GM12878 (cell line): Measurements from ENCODE around the gene DENND4C. TPM values are rescaled to one million over a fixed set of nuclear protein-coding genes. Genes with fewer than 3 reads are reported as not detected.

Source experiments
- ATAC-seq: fragments of 200-7000 bp; cut with Tn5 transposase; 3 replicates; pipeline ENCODE4 v1.9.1; 2020; ENCODE audit warnings: mild to moderate bottlenecking, moderate library complexity
- BruUV-seq: library from RNA; stranded (reverse); fragments of 400-500 nt; replicated peaks from 2 replicates; lab custom pipeline; 2021; lab: Mats Ljungman, UMichigan
- CTCF ChIA-PET: fragments of 300-600 bp; sonication (Branson Sonifier 250); formaldehyde crosslinking; extraction: SDS; loops from one replicate; lab custom pipeline; 2021; ENCODE audit warnings: inconsistent platforms; lab: Yijun Ruan, JAX
- POLR2A ChIA-PET: fragments of 350-600 bp; formaldehyde crosslinking; extraction: SDS; loops from one replicate; lab custom pipeline; 2021; ENCODE audit warnings: inconsistent platforms; lab: Charles Lee
- RAD21 ChIA-PET: fragments of 300-600 bp; sonication (Branson Sonifier 250); formaldehyde crosslinking; loops from one replicate; lab custom pipeline; 2023; ENCODE audit warnings: antibody characterized with exemption; ENCODE audit not compliant: unreplicated experiment; lab: Charles Lee
- SMC1A ChIA-PET: fragments of 300-600 bp; sonication (Branson Sonifier 250); formaldehyde crosslinking; loops from one replicate; lab custom pipeline; 2023; ENCODE audit not compliant: unreplicated experiment, uncharacterized antibody; lab: Charles Lee
- DNase-seq: peaks from one replicate; pipeline ENCODE4 v3.0.0-alpha.2; 2011; ENCODE audit warnings: low read depth, low spot score
- FAIRE-seq: peaks from 3 replicates; lab custom pipeline; 2011; peaks lifted over from hg19 to GRCh38; lab: Jason Lieb, UNC
- H2AFZ ChIP-seq: 2 replicates; pipeline ENCODE4 v1.6.0; 2011; ENCODE audit warnings: low read depth, low read length, control low read depth; ENCODE audit not compliant: control insufficient read depth
- H3K27ac ChIP-seq: 2 replicates; pipeline ENCODE4 v1.5.1; 2011; ENCODE audit warnings: control low read depth; ENCODE audit not compliant: control insufficient read depth, insufficient read depth
- H3K27me3 ChIP-seq, 2 experiments: replicated peaks in 1 of 2; 2 replicates each; pipeline versions ENCODE4 v1.6.0 to v1.6.1; 2011; ENCODE audit warnings: low read length in 1 of 2; ENCODE audit not compliant: control insufficient read depth in 2 of 2, insufficient read depth in 2 of 2
- H3K36me3 ChIP-seq, 2 experiments: 2 replicates each; pipeline ENCODE4 v1.5.1; 2011; ENCODE audit warnings: low read length in 1 of 2; ENCODE audit not compliant: control insufficient read depth in 2 of 2, insufficient read depth in 2 of 2
- H3K4me1 ChIP-seq: 2 replicates; pipeline ENCODE4 v1.6.1; 2011; ENCODE audit warnings: mild to moderate bottlenecking, low read length, moderate library complexity, mixed read lengths; ENCODE audit not compliant: control insufficient read depth, insufficient read depth
- H3K4me2 ChIP-seq: 2 replicates; pipeline ENCODE4 v1.6.0; 2011; ENCODE audit warnings: control low read depth; ENCODE audit not compliant: control insufficient read depth, insufficient read depth
- H3K4me3 ChIP-seq: fragments of 200-600 bp; sonication (generic); 2 replicates; pipeline ENCODE4 v1.5.1; 2016
- H3K79me2 ChIP-seq: 2 replicates; pipeline ENCODE4 v1.6.0; 2011; ENCODE audit warnings: low read length; ENCODE audit not compliant: control insufficient read depth, insufficient read depth
- H3K9ac ChIP-seq: 2 replicates; pipeline ENCODE4 v1.8.0; 2011; ENCODE audit warnings: low read length, control low read depth, mixed read lengths; ENCODE audit not compliant: control insufficient read depth, insufficient read depth
- H3K9me3 ChIP-seq: replicated peaks from 3 replicates; pipeline ENCODE4 v1.5.1; 2011; ENCODE audit warnings: mild to moderate bottlenecking, low read length; ENCODE audit not compliant: control insufficient read depth, insufficient read depth
- H4K20me1 ChIP-seq: 2 replicates; pipeline ENCODE4 v1.6.0; 2011; ENCODE audit not compliant: control insufficient read depth, insufficient read depth
- ATF7 ChIP-seq: fragments of 450-650 bp; IDR thresholded peaks from 2 replicates; pipeline ENCODE4 v1.6.1; 2016; ENCODE audit warnings: low read depth, mild to moderate bottlenecking
- BACH1 ChIP-seq: fragments of 450-650 bp; IDR thresholded peaks from 2 replicates; pipeline ENCODE4 v1.6.1; 2017; ENCODE audit warnings: mild to moderate bottlenecking, borderline replicate concordance
- BCL11A ChIP-seq: IDR thresholded peaks from 2 replicates; pipeline ENCODE4 v1.6.1; 2011; ENCODE audit warnings: low read depth, low read length
- CBFB ChIP-seq: IDR thresholded peaks from 2 replicates; pipeline ENCODE4 v1.6.1; 2016; ENCODE audit warnings: antibody characterized with exemption, low read depth
- EED ChIP-seq: sonication (generic); IDR thresholded peaks from 2 replicates; pipeline ENCODE4 v1.6.1; 2016; ENCODE audit warnings: antibody characterized with exemption, low read depth
- ETV6 ChIP-seq, 2 experiments: fragments of 450-650 bp in 1 of 2; IDR thresholded peaks in 1 of 2; conservative IDR thresholded peaks in 1 of 2; 2 replicates each; pipeline ENCODE4 v1.6.1; 2014; ENCODE audit warnings: antibody characterized with exemption in 1 of 2, borderline replicate concordance in 1 of 2, low read depth in 1 of 2, mild to moderate bottlenecking in 1 of 2, moderate library complexity in 1 of 2
- GATAD2B ChIP-seq: fragments of 450-650 bp; conservative IDR thresholded peaks from 2 replicates; pipeline ENCODE4 v1.6.1; 2017; ENCODE audit warnings: low read depth, mild to moderate bottlenecking, moderate library complexity
- PAX5 ChIP-seq: IDR thresholded peaks from 2 replicates; pipeline ENCODE4 v1.6.1; 2011; ENCODE audit warnings: low read depth, low read length, borderline replicate concordance
- PRDM15 ChIP-seq: fragments of 450-650 bp; formaldehyde crosslinking; IDR thresholded peaks from 2 replicates; pipeline ENCODE4 v1.4.0; 2020; ENCODE audit warnings: mild to moderate bottlenecking, moderate library complexity
- RAD21 ChIP-seq: IDR thresholded peaks from 2 replicates; pipeline ENCODE4 v1.6.1; 2011; ENCODE audit warnings: mild to moderate bottlenecking, low read depth, low read length, moderate library complexity; ENCODE audit not compliant: insufficient read depth
- RCOR1 ChIP-seq: conservative IDR thresholded peaks from 2 replicates; pipeline ENCODE4 v1.6.1; 2012; ENCODE audit warnings: low read depth, low read length, improper control_type of control experiment
- RELA ChIP-seq: fragments of 450-650 bp; IDR thresholded peaks from 2 replicates; pipeline ENCODE4 v1.8.0; 2014; ENCODE audit warnings: borderline replicate concordance; ENCODE audit not compliant: partially characterized antibody
- SMARCA5 ChIP-seq: fragments of 450-650 bp; IDR thresholded peaks from 2 replicates; pipeline ENCODE4 v1.6.1; 2017; ENCODE audit warnings: mild to moderate bottlenecking
- STAT1 ChIP-seq: fragments of 450-650 bp; conservative IDR thresholded peaks from 2 replicates; pipeline ENCODE4 v1.6.1; 2014; ENCODE audit warnings: antibody characterized with exemption, mild to moderate bottlenecking
- TARDBP ChIP-seq: IDR thresholded peaks from 2 replicates; pipeline ENCODE4 v1.6.1; 2016; ENCODE audit warnings: borderline replicate concordance
- TCF12 ChIP-seq: IDR thresholded peaks from 2 replicates; pipeline ENCODE4 v1.6.1; 2011; ENCODE audit warnings: low read depth, mild to moderate bottlenecking, low read length
- YY1 ChIP-seq: IDR thresholded peaks from 2 replicates; pipeline ENCODE4 v1.6.1; 2011; ENCODE audit warnings: low read depth, mild to moderate bottlenecking, low read length
- ZNF217 ChIP-seq: fragments of 450-650 bp; IDR thresholded peaks from 2 replicates; pipeline ENCODE4 v1.6.1; 2017; ENCODE audit warnings: antibody characterized with exemption, mild to moderate bottlenecking
- ZNF592 ChIP-seq: fragments of 450-650 bp; IDR thresholded peaks from 2 replicates; pipeline ENCODE4 v1.6.1; 2017; ENCODE audit warnings: mild to moderate bottlenecking, moderate library complexity
- WGBS: methylation state at CpG from one replicate; pipeline ENCODE4 v1.1.6; 2016; ENCODE audit warnings: low lambda C conversion rate; ENCODE audit not compliant: insufficient replicate concordance, insufficient coverage; ENCODE audit errors: missing lambda C conversion rate; 5-methylcytosine and 5-hydroxymethylcytosine counted together
- in situ Hi-C: fragments of 300-500 bp; cut with MboI; formaldehyde crosslinking; loops from 9 replicates; pipeline ENCODE4 v1.14.3; 2018; ENCODE audit warnings: mixed read lengths
- intact Hi-C: fragments of 100-400 bp; cut with micrococcal nuclease; formaldehyde crosslinking; loops from one replicate; pipeline ENCODE4 v1.14.2; 2022; ENCODE audit not compliant: unreplicated experiment
- polyA plus RNA-seq, 11 experiments: library from polyadenylated mRNA; depleted of rRNA in 4 of 11; unstranded in 6 of 11; stranded (reverse) in 5 of 11; fragments of >200 nt; fragmentation: Nextera tagmentation in 4 of 11; fragmentation: Illumina TruSeq in 1 of 11; extraction: Ambion mirVana in 4 of 11; extraction: Trizol in 1 of 11; gene quantifications; 1 replicate in 1 of 11; 2 replicates in 10 of 11; pipeline versions ENCODE4 v1.2.1 to v1.2.3, GENCODE V29; 2011 to 2016; ENCODE audit warnings: inconsistent platforms in 2 of 11, missing spikeins in 2 of 11, low read depth in 1 of 11
- total RNA-seq, 4 experiments: library from RNA; depleted of rRNA in 3 of 4; stranded (reverse); fragments of >200 nt in 3 of 4; fragmentation: Illumina TruSeq in 1 of 4; extraction: Trizol in 1 of 4; gene quantifications; 2 replicates each; pipeline versions ENCODE4 v1.2.1 to v1.2.3, GENCODE V29; 2013 to 2021

DENND4C gene
- total and polyA plus RNA-seq, 10 of the 15 experiments (the other 5 are each of a cell fraction or from before 2014, with no cell fraction given): 8.2 to 49.3 (median 24.7) TPM

- ChIA-PET RAD21 (no interaction called here), CTCF (interaction anchor here (0.8 to 1.2 kb wide), 3 partner anchors 9 to 188 kb away, joined by 3 read pairs; no protein-coding TSS in a partner anchor), SMC1A (interaction anchor here (0.8 to 1.6 kb wide), 3 partner anchors 9 to 88 kb away, joined by 3 to 4 read pairs (median 3); no protein-coding TSS in a partner anchor), POLR2A (interaction anchor here (0.6 to 1.3 kb wide), 2 partner anchors 17 to 37 kb away, joined by 3 read pairs; no protein-coding TSS in a partner anchor)
- Histone ChIP-seq H3K27ac (no peak overlapping the region), H2AFZ (no peak overlapping the region), H3K27me3 (no peaks in the 10 kb centered on the region), H3K4me2 (no peak overlapping the region), H3K36me3 (no peaks in the 10 kb centered on the region; a peak in 1 of 4 replicates), H3K4me1 (no peaks in the 10 kb centered on the region; the same call in 1 of the 2 replicates), H3K9me3 (peaks cover 2% of the 10 kb centered on the region), H4K20me1 (no peaks in the 10 kb centered on the region), H3K4me3 (no peak overlapping the region), H3K79me2 (peaks cover 42% of the 10 kb centered on the region), H3K9ac (no peak overlapping the region)
- FAIRE-seq: no peak
- DNase-seq: no peak
- WGBS: 100% methylated on average over 1 of the region's 1 CpG
- TF ChIP-seq SMARCA5: no peak
- TF ChIP-seq RELA: no peak
- TF ChIP-seq CBFB: no peak
- TF ChIP-seq PAX5: no peak
- TF ChIP-seq ATF7: no peak
- TF ChIP-seq STAT1: no peak
- TF ChIP-seq TARDBP: no peak
- no peak for TF ChIP-seq EED
- TF ChIP-seq RCOR1: no peak
- no peak for TF ChIP-seq PRDM15
- TF ChIP-seq RAD21: no peak
- TF ChIP-seq TCF12: no peak
- no peak for TF ChIP-seq ZNF217
- TF ChIP-seq BCL11A: no peak
- TF ChIP-seq BACH1: no peak
- TF ChIP-seq ZNF592: no peak
- TF ChIP-seq ETV6 (conservative IDR thresholded peaks at IDR 0.05 in 1 of 2, IDR thresholded peaks at IDR 0.05 in 1 of 2; ENCODE audit: borderline replicate concordance in 1 of 2, low read depth in 1 of 2): no peak
- no peak for TF ChIP-seq GATAD2B
- no peak for TF ChIP-seq YY1
- no TSS peak for BruUV-seq
- intact Hi-C loops: no loop called here
- ATAC-seq: no peak
- in situ Hi-C loops: no loop called here
These were observed 39.1 kb downstream of the DENND4C start for GRCh38 chr9:19269582-19269981.
